OCI-LY1 (cell line): ENCODE results near the gene C1QTNF5.

Source experiments
- EZH2 ChIP-seq: fragments of 200-600 bp; sonication (generic), shearing (Covaris generic); IDR thresholded peaks from 2 replicates; pipeline ENCODE4 v1.8.0; 2017; ENCODE audit warnings: borderline replicate concordance, mixed run types, mild to moderate bottlenecking, antibody characterized with exemption, low read length, moderate library complexity, mixed read lengths
- TF ChIP-seq, protein P1 (sequence below): fragments of 200-600 bp; sonication (generic), shearing (Covaris generic); IDR thresholded peaks from 2 replicates; pipeline ENCODE4 v1.5.1; 2017; ENCODE audit warnings: mild to moderate bottlenecking, antibody characterized with exemption, low read length, moderate library complexity, mixed read lengths

DNA sequence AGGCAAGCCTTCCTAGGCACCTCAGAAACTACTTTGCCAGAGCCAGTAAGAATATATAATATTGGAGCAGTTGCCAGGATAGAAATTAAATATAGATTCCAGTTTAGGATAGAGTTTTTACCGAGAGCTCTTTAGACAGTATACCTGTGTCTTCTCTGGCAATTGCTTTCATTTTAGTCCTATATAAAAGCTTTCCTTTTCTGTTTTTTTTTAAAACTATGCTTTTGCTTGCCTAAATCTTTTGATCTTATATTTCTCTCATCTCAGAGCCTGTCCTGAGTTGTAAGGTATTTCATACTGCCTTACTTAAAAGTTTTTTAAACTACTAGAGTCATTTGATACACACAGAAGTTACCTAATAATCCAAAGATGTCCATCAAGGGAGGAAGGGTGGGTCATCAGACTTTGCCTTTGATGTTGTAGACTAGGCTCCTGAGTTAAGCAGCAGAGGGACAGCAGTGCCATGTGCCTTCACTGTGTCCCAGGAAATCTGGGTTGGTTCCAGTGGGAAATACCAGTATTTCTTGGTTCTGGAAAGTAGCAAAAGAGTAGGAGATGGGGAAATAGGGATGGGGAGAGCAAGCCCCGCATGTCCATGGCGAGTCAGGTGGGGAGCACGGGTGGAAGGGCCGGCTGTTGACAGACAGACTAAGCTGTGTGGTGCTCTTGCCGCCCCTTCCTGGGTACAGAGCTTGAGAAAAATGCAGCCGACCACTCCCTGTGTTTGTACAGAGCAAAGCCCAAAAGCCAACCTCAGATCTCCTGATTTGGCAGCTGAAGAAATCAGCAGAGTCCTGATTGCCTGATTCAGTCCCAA lies 34.9 kb downstream of the C1QTNF5 start:
- no peak for TF ChIP-seq EZH2
- TF ChIP-seq, protein P1, sequence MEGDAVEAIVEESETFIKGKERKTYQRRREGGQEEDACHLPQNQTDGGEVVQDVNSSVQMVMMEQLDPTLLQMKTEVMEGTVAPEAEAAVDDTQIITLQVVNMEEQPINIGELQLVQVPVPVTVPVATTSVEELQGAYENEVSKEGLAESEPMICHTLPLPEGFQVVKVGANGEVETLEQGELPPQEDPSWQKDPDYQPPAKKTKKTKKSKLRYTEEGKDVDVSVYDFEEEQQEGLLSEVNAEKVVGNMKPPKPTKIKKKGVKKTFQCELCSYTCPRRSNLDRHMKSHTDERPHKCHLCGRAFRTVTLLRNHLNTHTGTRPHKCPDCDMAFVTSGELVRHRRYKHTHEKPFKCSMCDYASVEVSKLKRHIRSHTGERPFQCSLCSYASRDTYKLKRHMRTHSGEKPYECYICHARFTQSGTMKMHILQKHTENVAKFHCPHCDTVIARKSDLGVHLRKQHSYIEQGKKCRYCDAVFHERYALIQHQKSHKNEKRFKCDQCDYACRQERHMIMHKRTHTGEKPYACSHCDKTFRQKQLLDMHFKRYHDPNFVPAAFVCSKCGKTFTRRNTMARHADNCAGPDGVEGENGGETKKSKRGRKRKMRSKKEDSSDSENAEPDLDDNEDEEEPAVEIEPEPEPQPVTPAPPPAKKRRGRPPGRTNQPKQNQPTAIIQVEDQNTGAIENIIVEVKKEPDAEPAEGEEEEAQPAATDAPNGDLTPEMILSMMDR = no peak
